Bone marrow (tissue), 2 donors: ENCODE results near the gene MEGF10.

Source experiments
- DNase-seq, 2 donors: peaks; one replicate each; lab custom pipeline; 2025; lab: John Stamatoyannopoulos, UW

MEGF10 gene

DNA sequence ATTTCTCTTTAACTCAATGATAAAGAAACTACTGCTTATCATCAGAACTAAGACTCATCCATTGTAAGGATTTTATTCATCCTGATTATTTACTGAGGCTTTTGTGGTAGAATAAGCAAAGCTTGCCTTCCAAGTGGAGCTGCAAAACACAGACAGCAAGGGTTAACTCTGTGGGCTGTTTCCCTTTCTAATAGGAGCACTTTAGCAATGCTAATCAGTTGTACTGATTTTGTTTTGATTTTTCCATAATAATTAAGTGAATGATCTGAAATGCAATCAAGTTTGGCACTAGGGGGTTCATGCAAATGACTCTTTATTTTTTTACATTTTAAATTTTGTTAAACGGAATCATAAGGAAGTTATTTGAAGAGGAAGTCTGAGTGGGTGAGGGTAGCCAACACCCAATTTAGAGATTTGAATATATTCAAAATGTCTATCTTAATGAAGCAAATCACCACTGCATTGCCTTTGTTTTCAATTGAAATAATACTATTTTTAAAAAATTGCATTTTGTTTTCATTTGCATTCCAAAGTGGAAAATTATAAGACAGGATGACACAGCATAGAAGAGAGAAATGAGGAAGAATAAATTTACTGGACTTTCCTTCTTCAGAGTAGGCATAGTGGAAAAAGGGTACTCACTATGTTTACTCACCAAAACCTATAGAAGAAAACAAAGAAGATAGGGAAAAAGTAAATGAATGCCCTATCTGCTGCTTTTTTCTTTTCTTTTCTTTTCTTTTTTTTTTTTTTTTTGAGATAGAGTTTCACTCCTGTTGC, 36.6 kb downstream of the MEGF10 start:
- DNase-seq = no peak

DNA sequence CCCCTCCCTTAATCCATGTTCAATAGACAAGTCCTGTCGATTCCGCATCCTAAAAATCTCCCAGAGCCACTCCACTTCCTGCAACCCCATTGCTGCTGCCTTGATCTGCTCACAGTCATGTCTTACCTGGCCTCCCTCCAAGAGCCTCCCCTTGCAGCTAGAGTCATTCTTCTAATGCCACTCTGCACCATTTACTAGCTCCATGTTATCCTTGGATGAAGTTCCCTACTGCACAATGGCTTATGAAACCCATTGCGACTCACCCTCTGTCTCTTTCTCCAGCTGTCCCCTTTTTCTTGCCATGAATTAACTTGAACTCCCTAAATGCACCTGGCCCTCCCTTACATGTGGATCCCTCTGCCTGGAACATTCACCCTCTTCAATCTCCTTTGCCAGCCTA, 39.5 kb downstream of the MEGF10 start:
- no peak for DNase-seq

DNA sequence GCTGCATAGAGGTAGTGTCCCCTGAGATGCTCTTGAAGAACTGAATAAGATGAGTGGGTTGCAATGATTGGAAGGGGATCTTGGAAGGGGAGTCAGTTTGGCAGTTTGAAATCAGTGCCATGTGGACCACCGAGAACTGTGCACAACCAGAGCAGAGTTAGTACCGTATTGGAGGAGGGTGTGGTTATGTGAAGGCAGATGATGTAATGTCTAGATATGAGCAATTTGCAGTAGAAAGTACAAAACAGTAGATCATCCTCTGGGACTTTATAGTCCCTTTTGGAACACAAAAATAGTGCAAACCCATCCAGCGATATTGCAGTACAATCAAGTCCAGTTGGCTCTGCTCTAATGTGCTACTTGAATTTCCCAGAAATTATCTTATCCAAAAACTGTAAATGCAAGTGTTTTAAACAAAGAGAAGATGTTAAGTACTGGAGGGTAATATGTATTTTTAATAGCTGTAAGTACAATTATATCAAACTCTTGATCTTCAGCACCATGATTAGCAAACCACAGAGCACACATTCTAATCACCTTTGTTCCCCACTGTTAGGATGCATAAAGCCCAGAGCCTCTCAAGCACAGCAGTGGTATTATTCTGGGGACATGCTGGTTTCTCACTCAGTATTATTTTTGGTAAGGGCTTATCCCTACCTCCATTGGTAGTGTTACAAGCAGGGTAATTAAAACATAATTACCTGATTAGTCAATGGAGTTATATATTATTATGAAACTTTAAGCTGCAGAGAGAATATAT, 41.5 kb downstream of the MEGF10 start:
- DNase-seq = no peak

DNA sequence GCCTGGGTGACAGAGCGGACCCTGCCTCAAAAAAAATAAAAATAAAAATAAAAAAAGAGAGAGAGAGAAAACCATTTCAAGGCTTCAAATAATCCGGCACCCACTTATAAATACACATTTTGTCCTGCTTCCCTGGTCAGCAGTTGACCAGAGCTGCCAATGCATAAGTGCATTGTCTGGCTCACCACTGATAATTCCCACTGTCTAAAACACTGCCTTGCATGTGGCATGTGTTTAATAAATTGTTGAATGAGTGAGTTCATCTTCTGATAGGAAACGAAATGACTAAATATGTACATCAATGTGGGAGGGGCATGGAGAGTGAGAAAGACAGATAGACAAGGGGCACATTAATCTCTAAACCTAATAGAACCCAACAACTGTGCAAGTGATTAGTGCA, 42.9 kb downstream of the MEGF10 start:
- no peak for DNase-seq

DNA sequence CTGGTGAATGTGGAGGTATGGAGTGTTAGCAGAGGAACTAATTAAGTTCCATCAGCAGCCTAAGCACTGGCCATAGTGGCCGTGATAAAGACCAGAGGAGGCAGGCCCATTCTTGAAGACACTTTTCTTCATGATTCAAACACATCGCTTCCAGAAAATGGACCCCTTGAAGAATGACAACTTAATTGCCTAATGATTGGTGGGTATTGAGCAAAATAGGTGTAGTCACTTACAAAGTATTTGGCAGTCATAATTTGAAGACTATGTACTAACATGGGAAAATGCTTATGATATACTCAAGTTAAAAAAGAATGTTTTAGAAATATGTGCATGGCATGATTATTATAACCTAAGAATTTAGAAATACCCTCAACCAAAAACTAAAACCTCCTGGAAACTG, 44.8 kb downstream of the MEGF10 start:
- no peak for DNase-seq

DNA sequence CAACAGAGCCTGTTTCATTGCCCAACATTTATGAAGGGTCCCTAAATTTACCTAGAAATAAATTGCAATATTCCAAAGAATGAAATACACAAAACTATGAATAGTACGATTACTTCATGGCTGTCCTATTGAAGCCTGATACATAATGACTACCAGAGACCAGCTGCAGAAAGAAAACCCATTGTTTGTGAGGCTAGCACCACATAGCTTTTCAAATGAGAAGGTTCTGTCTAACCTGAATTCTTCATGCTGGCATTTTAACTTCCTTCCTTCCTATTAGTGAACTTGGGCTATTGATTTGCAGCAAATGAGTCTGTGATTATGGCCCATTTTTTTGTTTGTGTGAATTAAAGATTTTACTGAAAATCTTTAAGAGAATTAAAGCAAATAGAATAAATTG, 47.3 kb downstream of the MEGF10 start:
- no peak for DNase-seq

DNA sequence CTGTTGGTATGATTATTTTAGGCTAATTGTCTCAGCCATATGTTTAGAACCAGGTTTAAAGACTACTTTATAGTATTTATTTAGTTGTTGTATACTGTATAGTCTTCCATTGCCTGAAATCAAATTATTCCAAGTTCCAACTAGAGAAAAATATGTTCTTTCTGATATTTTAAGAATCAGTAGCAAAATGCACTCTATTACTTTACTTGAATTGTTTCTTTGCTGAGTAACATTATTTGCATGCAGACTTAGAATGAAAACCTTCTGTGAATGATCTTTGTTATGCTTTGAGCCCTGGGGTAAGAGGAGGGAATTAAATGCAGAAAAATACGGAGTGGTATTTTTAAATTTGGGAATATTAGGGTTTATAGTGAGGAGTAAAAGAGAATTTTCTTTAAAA, 47.9 kb downstream of the MEGF10 start:
- no peak for DNase-seq

DNA sequence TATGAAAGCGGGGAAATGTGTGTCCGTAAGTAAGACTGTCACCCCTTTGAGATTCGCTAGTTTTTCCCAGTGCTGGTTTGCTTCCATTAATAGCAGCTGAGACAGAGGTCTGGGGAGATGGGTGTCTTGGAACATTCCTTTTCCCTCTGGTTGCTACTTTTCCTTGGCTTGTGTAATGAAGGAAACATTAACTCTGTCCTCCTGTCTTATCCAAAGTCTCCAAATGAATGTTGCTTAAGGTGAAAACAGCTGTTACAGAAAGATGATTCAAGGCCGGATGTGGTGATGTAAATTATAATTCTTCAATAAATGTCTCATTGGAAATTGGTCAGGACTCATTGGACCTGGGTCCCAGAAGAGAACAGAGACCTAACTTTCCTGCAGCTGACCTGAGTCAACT, 50.0 kb downstream of the MEGF10 start:
- DNase-seq = no peak

DNA sequence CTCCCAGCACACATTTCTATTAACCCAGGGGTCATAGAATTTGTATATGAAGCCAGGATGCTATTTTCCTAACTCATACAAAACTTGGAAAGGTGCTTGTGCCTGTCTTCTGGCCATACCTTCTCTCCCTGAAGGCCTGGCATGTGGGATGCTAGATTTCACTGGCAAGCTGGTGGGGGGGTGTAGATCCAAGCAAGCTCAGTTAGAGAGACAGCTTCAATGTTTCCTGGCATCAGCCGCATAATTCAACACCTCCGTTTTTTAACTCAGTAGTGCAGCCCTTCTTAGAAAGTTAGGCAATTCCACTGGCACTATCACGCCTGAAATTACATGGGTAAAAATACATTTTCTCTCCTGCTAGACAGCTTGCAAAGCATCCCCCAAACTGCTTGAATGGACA, 51.8 kb downstream of the MEGF10 start:
- DNase-seq = no peak

DNA sequence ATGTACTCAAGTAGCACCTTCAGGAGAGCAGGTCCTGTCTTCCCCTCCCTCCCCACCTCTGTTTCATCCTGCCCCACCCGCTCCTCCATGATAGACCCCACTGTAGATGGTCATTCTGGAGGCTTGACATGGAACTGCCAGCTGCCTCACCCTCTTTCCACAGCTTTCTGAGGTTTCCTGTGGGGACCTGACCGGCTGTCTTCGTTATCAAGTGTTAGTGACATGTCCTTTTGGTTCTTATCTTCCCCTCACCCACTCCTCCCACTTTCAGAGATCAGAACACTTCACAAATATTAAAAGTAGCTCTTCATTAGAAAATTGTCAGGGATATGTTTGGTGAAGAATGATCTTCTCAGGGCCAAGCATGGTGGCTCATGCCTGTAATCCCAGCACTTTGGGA, 52.7 kb downstream of the MEGF10 start:
- DNase-seq = no peak

DNA sequence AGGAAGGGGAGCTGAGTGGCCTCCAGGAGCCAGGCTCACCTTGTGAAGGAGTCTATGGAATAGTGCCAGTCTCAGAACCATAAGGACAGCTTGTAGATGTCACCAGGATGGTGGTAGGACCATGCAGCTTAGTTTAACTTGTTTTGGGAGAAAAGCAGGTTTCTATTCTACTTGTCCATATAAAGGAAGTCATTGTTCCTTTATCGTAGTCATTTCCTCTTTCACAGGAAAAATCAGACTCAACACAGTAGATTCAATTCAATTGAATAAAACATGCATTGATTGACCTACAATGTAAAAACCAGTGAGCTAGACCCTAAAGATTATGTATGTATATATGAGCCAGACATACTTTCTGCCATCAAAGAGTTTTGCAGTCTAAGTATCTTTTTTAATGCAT, 53.3 kb downstream of the MEGF10 start:
- DNase-seq = no peak

DNA sequence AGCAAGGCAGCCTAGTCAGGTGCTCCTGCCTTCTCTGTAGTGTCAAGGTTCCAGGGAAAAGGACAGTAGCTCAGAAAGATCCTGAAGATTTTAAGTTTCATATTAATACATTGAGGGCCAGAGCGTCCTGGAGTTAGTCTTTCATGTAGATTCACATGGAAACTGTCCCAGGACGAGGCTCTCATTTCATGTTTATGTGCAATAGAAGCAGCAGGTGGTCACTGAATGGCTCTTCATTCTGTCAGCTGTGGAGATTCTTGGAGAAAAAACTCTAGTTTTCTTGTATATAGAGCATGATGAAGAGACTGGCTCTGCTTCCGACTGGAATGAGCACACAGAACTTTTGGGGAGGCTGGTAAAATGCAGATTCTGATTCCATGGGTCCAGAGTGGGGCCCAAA, 54.3 kb downstream of the MEGF10 start:
- no peak for DNase-seq

DNA sequence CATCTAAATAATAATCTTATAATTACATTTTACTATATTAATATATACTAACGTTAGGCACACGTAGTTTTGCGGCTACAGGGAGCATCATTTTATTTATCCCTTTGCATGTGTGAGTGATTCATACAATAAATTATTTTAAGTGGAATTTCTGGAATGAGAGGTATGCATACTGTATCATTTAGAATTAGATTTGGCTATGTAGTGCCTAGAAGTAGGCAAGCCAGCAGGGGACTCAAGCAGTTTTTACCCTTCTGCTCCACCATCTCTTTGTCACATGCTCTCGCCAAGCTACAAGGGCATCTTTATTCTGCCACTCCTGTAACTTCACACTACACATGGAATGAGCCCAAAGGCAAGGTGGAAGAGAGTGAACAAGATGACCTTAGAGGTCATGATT, 60.8 kb downstream of the MEGF10 start:
- no peak for DNase-seq

DNA sequence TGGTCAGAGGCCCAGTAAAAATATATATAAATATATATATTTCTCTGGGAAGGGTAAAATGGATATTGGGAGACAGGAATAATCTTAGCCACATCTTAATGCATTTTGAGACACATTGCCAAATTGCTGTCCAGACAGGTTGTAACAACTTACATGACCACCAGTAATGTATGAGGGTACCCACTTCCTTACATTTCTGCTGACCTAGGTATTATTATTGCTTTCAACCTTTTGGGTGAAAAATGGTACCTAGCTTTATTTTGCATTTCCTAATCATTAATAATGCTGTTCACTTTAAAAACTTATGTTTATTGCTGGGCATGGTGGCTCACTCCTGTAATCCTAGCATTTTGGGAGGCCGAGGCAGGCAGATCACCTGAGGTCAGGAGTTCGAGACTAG, 61.5 kb downstream of the MEGF10 start:
- no peak for DNase-seq

DNA sequence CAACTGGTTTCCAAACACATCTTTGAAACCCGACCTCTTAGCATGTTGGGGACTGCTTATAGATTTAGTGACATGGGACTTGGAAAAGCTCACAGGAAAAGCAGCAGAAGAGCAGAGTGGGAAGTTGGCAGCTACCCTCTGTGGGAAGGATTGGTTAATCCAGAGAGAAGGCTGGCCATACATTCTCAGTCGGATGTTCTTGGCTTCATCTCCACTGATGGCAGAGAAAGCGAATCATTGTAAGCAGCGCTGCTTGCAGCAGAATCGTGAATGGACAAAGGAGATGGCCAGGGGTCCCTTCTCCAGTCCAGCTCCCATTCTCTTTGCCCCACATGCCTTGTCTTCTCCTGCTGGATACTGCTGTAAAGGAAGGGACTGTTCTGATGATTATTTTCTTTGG, 62.7 kb downstream of the MEGF10 start:
- DNase-seq = no peak

DNA sequence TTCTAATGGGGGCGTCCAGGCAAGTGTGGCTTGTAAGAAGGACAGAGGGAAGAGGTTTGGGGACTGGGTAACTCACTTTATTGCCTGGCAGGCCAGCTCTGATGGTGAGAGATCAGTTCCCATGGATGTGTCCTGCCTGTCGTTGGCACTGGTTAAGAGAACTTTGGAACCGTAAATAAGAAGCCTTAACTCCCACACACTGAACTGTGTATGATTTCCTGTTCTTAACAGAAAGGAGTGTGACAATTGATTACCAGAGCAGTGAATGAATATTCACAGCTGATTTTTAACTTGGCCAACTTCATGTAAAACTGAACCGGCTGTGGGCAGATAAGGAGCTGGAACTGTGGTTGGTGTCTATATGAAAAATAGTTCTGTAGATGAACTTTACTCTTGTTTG, 63.2 kb downstream of the MEGF10 start:
- no peak for DNase-seq

DNA sequence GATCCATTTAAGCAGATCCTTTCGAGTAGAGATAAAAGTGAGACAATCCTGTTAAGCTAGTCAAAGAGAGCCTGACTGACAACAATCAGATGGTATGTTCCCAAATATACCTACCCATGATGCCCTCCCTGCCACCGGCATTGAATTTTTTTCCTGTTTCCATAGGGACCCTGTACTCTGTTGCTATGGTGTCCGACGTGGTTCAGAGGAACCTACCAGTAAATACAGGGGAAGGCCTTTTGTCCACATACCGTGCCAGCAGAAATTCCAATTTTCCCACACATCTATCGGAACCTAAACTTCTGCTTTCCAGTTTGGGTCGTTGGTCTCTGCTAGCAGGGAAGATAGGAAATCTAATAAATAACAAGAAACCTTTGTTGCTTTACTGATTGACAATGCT, 64.7 kb downstream of the MEGF10 start:
- no peak for DNase-seq

DNA sequence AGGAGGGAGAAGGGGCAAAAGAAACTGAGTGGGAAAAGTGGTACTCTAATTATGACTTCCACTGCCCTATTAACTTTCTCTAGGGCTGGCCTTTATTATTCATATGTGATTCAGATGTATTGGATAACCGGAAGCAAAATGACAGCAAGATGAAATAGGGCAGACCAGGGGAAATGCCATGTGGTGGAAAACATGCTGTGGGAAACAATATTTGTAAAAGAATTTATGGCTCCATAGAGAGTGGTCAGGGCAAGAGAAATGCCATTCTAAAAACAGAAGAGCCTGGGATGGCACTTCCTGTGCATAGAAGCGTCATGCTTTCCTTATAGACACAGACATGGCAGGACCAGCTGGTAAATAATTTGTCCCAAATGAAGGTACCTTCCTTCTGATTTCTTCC, 67.7 kb downstream of the MEGF10 start:
- no peak for DNase-seq

DNA sequence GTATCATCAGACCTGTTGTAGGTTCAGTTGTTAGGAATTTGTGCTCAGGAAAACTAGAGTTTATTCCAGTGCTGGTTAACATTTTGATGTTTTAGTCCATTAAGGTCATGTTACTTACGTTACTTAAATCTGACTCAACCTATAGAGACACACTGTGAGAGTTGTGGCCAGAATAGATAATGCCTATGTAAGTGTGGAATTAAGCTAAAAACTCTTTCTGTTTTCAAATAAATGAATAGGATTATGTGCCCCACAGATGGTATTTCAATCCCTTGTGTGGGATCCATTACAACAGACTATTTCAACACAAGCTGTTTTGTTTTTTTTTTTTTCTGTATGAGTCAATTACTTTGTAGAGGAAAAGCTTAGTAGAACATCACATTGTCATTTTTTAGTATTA, 68.1 kb downstream of the MEGF10 start:
- no peak for DNase-seq

DNA sequence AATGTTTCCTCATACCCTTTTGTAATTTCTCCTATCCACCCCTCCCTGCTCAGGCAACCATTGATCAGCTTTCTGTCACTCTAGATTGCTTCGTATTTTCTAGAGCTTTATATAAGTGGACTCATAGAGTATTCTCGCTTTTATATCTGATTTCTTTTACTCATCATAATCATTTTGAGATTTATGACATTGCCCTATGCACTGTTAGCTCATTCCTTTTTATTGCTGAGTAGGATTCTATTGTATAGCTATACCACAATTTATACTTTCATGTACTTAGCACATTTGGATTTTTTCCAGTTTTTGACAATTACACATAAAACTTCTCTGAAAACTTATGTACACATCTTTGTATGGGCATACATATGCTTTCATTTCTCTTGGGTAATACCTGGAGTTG, 68.9 kb downstream of the MEGF10 start:
- no peak for DNase-seq

DNA sequence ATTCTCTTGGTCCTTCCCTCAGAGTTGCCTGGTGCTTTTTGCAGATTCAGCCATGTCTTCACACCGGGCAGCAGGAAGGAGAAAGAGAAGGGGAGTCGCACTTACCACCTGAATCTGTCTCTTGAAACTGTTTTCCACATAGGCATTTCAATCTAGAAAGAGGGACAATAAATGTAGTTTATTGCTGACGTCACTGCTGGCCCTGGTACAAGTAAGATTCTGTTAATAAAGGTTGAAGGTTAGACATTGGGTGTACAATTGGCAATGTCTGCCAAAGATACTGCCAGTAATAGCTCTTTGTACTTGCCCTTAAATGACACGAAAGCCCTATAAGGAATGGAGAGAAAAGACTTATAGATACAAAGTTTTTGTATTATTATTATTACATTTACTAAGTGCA, 72.8 kb downstream of the MEGF10 start:
- no peak for DNase-seq

DNA sequence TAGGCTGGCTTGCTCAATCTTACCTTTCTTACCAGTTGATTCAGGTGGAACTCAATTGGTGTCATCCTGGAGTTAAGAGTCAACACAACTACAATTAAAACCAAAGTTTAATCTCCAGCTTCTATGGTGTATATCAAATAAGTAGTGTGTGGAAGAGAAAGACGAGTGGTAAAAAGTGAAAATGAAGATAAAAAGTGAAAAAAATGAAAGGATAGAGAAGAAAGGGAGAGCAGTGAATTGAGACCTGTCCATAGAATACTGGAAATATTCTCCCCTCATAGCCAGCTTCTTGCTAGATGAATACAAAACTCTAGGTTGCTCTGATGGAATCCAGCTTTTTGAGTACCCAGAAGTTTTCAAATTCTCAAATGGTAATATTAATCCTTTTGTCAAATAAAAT, 76.4 kb downstream of the MEGF10 start:
- DNase-seq = no peak

DNA sequence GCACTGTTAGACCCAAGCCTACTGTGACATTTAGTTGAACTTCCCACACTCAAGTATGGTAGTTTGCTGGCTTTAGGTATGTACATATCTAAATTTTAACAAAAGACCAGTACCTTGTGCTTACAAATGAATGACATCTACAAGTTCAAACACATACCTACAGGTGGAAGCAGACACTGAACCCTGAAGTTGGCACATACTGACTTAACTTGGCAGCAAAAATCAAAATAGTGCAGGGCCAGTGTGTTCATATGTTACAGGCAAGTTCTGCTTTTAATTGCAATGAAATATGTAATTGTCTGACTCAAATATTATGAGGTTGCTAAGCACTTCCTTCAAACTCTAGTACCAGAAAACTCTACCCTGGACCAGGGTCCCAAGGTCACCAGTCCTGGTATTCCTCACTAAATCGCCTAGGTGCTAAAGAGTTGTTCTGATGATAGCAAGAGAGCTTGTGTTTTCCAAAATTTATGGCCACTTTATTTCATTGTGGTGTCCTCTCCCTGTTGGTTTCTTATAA, 77.4 kb downstream of the MEGF10 start:
- no peak for DNase-seq

DNA sequence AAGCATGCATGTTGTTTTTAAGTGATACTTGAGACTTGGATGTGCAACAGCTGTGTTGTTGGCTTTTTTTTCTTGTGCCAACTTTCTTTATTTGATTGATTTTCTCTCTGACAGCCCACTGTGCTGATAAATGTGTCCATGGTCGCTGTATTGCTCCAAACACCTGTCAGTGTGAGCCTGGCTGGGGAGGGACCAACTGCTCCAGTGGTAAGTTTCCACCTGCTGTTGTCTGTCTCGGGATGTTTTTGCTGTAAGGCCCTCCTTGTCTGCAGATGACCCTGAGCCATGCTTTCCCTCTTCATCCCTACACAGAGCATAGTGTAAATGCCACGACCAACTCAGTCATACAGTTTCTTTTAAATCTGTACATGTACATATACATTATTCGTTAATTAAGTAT, 79.2 kb downstream of the MEGF10 start:
- DNase-seq = no peak
